HEK293 (cell line): ENCODE measurements around the gene MCTP1.

Experiments
- CTCF ChIP-seq: fragments of 450-650 bp; formaldehyde crosslinking; IDR thresholded peaks from 2 replicates; pipeline ENCODE4 v1.5.1; 2016; ENCODE audit warnings: missing biosample characterization, missing genetic modification characterization
- ELK4 ChIP-seq: IDR thresholded peaks from 2 replicates; pipeline ENCODE4 v1.6.1; 2011; ENCODE audit warnings: mild to moderate bottlenecking, low read depth, low read length, borderline replicate concordance
- REST ChIP-seq: fragments of 450-650 bp; formaldehyde crosslinking; IDR thresholded peaks from 2 replicates; pipeline ENCODE4 v1.5.1; 2016; ENCODE audit warnings: missing biosample characterization, missing genetic modification characterization
- TCF7L2 ChIP-seq: IDR thresholded peaks from 2 replicates; pipeline ENCODE4 v1.6.1; 2011; ENCODE audit warnings: low read depth, mild to moderate bottlenecking, inconsistent platforms, low read length, moderate library complexity, borderline replicate concordance
- ZNF133 ChIP-seq: fragments of 450-650 bp; formaldehyde crosslinking; IDR thresholded peaks from 2 replicates; pipeline ENCODE4 v1.5.1; 2016; ENCODE audit warnings: missing biosample characterization, missing genetic modification characterization
- ZNF2 ChIP-seq: fragments of 450-650 bp; formaldehyde crosslinking; IDR thresholded peaks from 2 replicates; pipeline ENCODE4 v1.5.1; 2016; ENCODE audit warnings: missing biosample characterization, missing genetic modification characterization
- ZNF239 ChIP-seq: fragments of 450-650 bp; formaldehyde crosslinking; IDR thresholded peaks from 2 replicates; pipeline ENCODE4 v1.5.1; 2016; ENCODE audit warnings: missing biosample characterization, missing genetic modification characterization
- ZNF274 ChIP-seq, 2 experiments: fragments of 200-500 bp in 1 of 2; fragments of 450-650 bp in 1 of 2; sonication (Bioruptor generic) in 1 of 2; formaldehyde crosslinking in 1 of 2; IDR thresholded peaks; 2 replicates each; pipeline versions ENCODE4 v1.5.1 to v1.6.1; 2014 to 2016; ENCODE audit warnings: borderline replicate concordance in 1 of 2, inconsistent platforms in 1 of 2, low read length in 1 of 2, missing biosample characterization in 1 of 2, missing genetic modification characterization in 1 of 2
- ZNF335 ChIP-seq: fragments of 450-650 bp; formaldehyde crosslinking; conservative IDR thresholded peaks from 2 replicates; pipeline ENCODE4 v1.5.1; 2016; ENCODE audit warnings: missing biosample characterization, missing genetic modification characterization
- ZNF341 ChIP-seq: fragments of 450-650 bp; formaldehyde crosslinking; IDR thresholded peaks from 2 replicates; pipeline ENCODE4; 2016; ENCODE audit warnings: low read depth, missing biosample characterization, missing genetic modification characterization
- ZNF548 ChIP-seq: fragments of 450-650 bp; formaldehyde crosslinking; IDR thresholded peaks from 2 replicates; pipeline ENCODE4 v1.5.1; 2016; ENCODE audit warnings: missing biosample characterization, missing genetic modification characterization
- TF ChIP-seq, protein P1 (sequence below): fragments of 450-650 bp; formaldehyde crosslinking; IDR thresholded peaks from 2 replicates; pipeline ENCODE4 v1.5.1; 2016; ENCODE audit warnings: missing biosample characterization, missing genetic modification characterization
- TF ChIP-seq, protein P2 (sequence below): fragments of 450-650 bp; formaldehyde crosslinking; IDR thresholded peaks from 2 replicates; pipeline ENCODE4 v1.5.1; 2016; ENCODE audit warnings: missing biosample characterization, missing genetic modification characterization

DNA sequence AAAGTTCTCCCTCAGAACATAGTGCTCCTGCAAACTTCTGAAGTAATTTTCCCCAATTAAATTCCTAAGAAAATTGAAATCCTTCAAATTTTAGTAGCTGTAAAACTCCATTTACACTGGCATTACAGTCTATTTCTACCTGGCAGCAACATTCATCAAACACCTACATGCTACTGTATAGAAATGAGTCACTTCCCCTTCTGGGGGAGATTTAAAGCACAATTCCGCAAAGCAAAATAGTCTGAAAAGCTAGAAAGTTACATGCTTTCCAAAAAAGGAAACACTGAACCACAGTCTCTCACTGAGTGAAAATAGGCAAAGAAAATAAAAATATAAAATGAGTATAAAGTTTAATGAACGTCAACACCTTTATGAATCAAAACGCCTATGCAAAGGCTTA lies 43.3 kb downstream of the MCTP1 start:
- TF ChIP-seq ZNF341 (no peak), CTCF (tag by site-specific recombination) (no peak), ZNF548 (no peak), TCF7L2 (no peak), ELK4 (no peak), ZNF274 (IDR thresholded peaks at IDR 0.05; ENCODE audit: low read length) (no peak), ZNF274 (tag by site-specific recombination; IDR thresholded peaks at IDR 0.05; ENCODE audit: borderline replicate concordance) (no peak), REST (no peak), ZNF335 (tag by site-specific recombination) (no peak), ZNF239 (tag by site-specific recombination) (no peak), ZNF133 (tag by site-specific recombination) (no peak), ZNF2 (tag by site-specific recombination) (no peak)
- TF ChIP-seq, protein P1, sequence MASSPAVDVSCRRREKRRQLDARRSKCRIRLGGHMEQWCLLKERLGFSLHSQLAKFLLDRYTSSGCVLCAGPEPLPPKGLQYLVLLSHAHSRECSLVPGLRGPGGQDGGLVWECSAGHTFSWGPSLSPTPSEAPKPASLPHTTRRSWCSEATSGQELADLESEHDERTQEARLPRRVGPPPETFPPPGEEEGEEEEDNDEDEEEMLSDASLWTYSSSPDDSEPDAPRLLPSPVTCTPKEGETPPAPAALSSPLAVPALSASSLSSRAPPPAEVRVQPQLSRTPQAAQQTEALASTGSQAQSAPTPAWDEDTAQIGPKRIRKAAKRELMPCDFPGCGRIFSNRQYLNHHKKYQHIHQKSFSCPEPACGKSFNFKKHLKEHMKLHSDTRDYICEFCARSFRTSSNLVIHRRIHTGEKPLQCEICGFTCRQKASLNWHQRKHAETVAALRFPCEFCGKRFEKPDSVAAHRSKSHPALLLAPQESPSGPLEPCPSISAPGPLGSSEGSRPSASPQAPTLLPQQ, result no peak
- TF ChIP-seq, protein P2, sequence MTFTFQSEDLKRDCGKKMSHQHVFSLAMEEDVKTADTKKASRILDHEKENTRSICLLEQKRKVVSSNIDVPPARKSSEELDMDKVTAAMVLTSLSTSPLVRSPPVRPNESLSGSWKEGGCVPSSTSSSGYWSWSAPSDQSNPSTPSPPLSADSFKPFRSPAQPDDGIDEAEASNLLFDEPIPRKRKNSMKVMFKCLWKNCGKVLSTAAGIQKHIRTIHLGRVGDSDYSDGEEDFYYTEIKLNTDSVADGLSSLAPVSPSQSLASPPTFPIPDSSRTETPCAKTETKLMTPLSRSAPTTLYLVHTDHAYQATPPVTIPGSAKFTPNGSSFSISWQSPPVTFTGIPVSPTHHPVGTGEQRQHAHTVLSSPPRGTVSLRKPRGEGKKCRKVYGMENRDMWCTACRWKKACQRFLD (tag by site-specific recombination), result no peak
